Testis (tissue), 2 donors: Measurements from ENCODE around the gene SHC3.

Source experiments
- CTCF ChIP-seq, 3 experiments: fragments of 450-650 bp in 2 of 3; fragments of 200-600 bp in 1 of 3; sonication (generic) in 1 of 3; IDR thresholded peaks; one replicate each; pipeline ENCODE4 v1.5.1; 2016 to 2019; ENCODE audit warnings: antibody characterized with exemption in 3 of 3, mild to moderate bottlenecking in 2 of 3, moderate library complexity in 1 of 3
- POLR2A ChIP-seq: fragments of 450-650 bp; IDR thresholded peaks from one replicate; pipeline ENCODE4 v1.6.1; 2017; ENCODE audit warnings: antibody characterized with exemption, mild to moderate bottlenecking, moderate library complexity

- TF ChIP-seq CTCF (IDR thresholded peaks at IDR 0.05) (no peak), POLR2A (no peak)
Measured at GRCh38 chr9:89171693-89172092, 6.9 kb downstream of the SHC3 start.
